ENCODE measurements around the gene TASP1. TPM values are rescaled to one million over a fixed set of nuclear protein-coding genes. Genes with fewer than 3 reads are reported as not detected.

TASP1 gene
- total RNA-seq, 2 donors from 2014 or later: 16.5 to 51.8 TPM

DNA sequence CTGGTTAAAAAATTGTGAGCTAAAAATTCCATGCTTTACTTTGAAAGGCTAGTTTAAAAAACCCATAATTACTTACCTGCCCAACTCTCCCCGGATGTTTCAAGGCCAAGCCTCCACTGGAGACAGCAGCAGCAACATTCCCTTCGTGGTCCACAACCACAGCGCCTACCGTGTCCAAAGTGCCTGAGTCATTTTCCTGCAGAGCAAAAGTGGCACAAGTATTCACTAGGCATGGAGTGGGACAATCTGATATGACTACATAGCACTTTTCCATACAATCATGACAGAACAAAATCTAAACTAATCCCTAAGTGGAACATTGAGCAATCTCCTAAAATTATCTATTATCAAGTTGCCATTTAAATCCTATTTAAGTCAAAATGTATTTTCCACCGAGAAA lies 104.8 kb downstream of the TASP1 start:
- no peak for ATAC-seq (ENCODE audit: insufficient number of reproducible peaks, low FRiP score, low read depth)
- Histone ChIP-seq H3K9me3 (no peaks in the 10 kb centered on the region), H3K27me3 (replicated peaks; ENCODE audit: insufficient read depth) (no peaks in the 10 kb centered on the region), H3K27ac (no peak overlapping the region), H3K4me3 (no peak overlapping the region), H3K4me1 (ENCODE audit: control insufficient read depth in 1 of 2, low read depth in 2 of 2) (no peaks in the 10 kb centered on the region), H3K36me3 (no peaks in the 10 kb centered on the region)
- DNase-seq (ENCODE audit: low spot score): no peak
- TF ChIP-seq, protein P1, sequence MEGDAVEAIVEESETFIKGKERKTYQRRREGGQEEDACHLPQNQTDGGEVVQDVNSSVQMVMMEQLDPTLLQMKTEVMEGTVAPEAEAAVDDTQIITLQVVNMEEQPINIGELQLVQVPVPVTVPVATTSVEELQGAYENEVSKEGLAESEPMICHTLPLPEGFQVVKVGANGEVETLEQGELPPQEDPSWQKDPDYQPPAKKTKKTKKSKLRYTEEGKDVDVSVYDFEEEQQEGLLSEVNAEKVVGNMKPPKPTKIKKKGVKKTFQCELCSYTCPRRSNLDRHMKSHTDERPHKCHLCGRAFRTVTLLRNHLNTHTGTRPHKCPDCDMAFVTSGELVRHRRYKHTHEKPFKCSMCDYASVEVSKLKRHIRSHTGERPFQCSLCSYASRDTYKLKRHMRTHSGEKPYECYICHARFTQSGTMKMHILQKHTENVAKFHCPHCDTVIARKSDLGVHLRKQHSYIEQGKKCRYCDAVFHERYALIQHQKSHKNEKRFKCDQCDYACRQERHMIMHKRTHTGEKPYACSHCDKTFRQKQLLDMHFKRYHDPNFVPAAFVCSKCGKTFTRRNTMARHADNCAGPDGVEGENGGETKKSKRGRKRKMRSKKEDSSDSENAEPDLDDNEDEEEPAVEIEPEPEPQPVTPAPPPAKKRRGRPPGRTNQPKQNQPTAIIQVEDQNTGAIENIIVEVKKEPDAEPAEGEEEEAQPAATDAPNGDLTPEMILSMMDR (IDR thresholded peaks at IDR 0.05): no peak

GRCh38 chr20:13530146-13530545 lies 108.6 kb downstream of the TASP1 start:
- no peak overlapping the region for H3K27ac ChIP-seq
- H3K4me1 ChIP-seq (ENCODE audit: control insufficient read depth in 1 of 2, low read depth in 2 of 2): no peaks in the 10 kb centered on the region
- no peak for ATAC-seq (ENCODE audit: insufficient number of reproducible peaks, low FRiP score, low read depth)
- peaks cover 3% of the 10 kb centered on the region for H3K36me3 ChIP-seq
- H3K27me3 ChIP-seq (replicated peaks; ENCODE audit: insufficient read depth): no peaks in the 10 kb centered on the region
- H3K4me3 ChIP-seq: no peak overlapping the region
- TF ChIP-seq, protein P1 (IDR thresholded peaks at IDR 0.05): no peak
- DNase-seq (ENCODE audit: low spot score): no peak
- no peaks in the 10 kb centered on the region for H3K9me3 ChIP-seq

DNA sequence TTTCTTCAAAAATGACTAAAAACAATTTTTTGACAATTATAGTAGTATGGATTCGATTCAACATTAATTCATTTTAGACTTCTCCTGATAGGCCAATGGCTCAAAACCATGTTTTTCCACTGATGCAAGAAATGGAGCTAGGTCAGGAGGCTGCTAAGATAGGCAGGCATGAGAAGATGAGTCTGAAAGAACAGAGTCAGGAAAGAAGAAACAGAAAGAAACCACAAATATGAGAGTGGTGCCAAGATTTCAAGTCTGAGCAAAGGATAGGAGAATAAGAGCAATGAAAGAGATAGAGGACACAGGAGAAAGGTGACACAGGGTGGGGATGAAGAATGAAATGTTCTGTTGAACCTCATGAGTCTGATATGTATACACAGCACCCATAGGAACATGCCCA lies 112.2 kb downstream of the TASP1 start:
- no peak for DNase-seq (ENCODE audit: low spot score)
- Histone ChIP-seq H3K27ac (no peak overlapping the region), H3K36me3 (peaks cover 3% of the 10 kb centered on the region), H3K27me3 (replicated peaks; ENCODE audit: insufficient read depth) (no peaks in the 10 kb centered on the region), H3K4me3 (no peak overlapping the region), H3K4me1 (ENCODE audit: control insufficient read depth in 1 of 2, low read depth in 2 of 2) (no peaks in the 10 kb centered on the region), H3K9me3 (no peaks in the 10 kb centered on the region)
- TF ChIP-seq, protein P1 (IDR thresholded peaks at IDR 0.05): no peak
- no peak for ATAC-seq (ENCODE audit: insufficient number of reproducible peaks, low FRiP score, low read depth)

- DNase-seq (ENCODE audit: low spot score) (no peak), ATAC-seq (ENCODE audit: insufficient number of reproducible peaks, low FRiP score, low read depth) (no peak)
- no peaks in the 10 kb centered on the region for H3K4me1 ChIP-seq (ENCODE audit: control insufficient read depth in 1 of 2, low read depth in 2 of 2)
- H3K9me3 ChIP-seq: no peaks in the 10 kb centered on the region
- TF ChIP-seq, protein P1 (IDR thresholded peaks at IDR 0.05): no peak
- H3K27me3 ChIP-seq (replicated peaks; ENCODE audit: insufficient read depth): no peaks in the 10 kb centered on the region
- peaks cover 3% of the 10 kb centered on the region for H3K36me3 ChIP-seq
- H3K4me3 ChIP-seq: no peak overlapping the region
- no peak overlapping the region for H3K27ac ChIP-seq
These were observed 113.3 kb downstream of the TASP1 start for GRCh38 chr20:13525225-13525940.

DNA sequence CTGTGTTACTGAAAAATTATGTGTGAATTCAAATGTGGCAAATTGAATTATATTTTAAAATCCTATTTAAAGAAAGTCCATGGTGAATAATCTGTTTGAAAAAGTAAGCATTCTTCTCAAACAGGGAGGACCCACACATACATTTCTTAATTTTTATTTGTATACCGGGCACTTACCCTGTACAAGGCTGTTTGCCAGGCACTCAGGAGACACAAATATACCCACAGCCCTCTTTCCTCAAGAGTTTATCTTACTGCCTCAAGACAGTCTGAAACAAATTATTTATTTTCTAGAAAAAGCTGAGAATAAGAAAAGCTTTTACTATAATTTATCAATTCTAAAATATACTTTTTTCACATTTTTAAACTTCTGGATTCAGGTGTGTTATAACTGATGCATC lies 114.4 kb downstream of the TASP1 start:
- no peaks in the 10 kb centered on the region for H3K27me3 ChIP-seq (replicated peaks; ENCODE audit: insufficient read depth)
- H3K27ac ChIP-seq: no peak overlapping the region
- H3K36me3 ChIP-seq: peaks cover 3% of the 10 kb centered on the region
- no peak for ATAC-seq (ENCODE audit: insufficient number of reproducible peaks, low FRiP score, low read depth)
- no peak for DNase-seq (ENCODE audit: low spot score)
- H3K4me3 ChIP-seq: no peak overlapping the region
- H3K9me3 ChIP-seq: no peaks in the 10 kb centered on the region
- no peaks in the 10 kb centered on the region for H3K4me1 ChIP-seq (ENCODE audit: control insufficient read depth in 1 of 2, low read depth in 2 of 2)
- TF ChIP-seq, protein P1 (IDR thresholded peaks at IDR 0.05): no peak
